GM19438 (cell line): ENCODE data around the gene CNTNAP3.
"Not testable (repeated sequence)": the region's sequence is repeated elsewhere in the genome, so short reads cannot be mapped to it uniquely, and the experiment has no call there.

Source experiments
- ATAC-seq: cut with Tn5 transposase; IDR thresholded peaks from one replicate; pipeline ENCODE4 v1.9.1; 2021; ENCODE audit warnings: low read depth; ENCODE audit not compliant: unreplicated experiment

Gene CNTNAP3

GRCh38 chr9:39287980-39288379, at the start of gene CNTNAP3:
Gene CNTNAP3 (minus strand): TSS chr9:39288167. CDS start chr9:39288064, 103 bp downstream.
- not testable (repeated sequence) for ATAC-seq

DNA sequence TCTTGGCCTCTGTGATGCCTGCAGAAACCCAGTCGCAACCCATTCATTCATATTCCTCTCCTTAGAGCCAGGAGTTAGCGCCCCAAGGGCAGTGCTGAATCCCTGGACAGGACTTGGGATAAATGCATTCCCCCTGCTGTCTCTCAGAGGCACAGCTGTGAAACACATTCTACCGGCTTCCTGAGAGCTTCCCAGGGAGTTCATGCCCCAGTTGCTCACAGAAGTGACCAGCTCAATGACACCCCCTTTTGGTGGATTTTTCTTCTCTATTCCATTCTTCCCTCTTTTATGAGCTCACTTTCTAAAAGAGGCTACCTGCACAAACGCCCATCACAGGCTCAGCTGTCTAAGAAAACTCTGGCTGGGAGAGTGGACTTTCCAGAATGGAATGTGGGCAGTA, 8.0 kb downstream of the CNTNAP3 start:
- ATAC-seq: not testable (repeated sequence)

- ATAC-seq: not testable (repeated sequence)
Observed at GRCh38 chr9:39242513-39242912, 45.5 kb downstream of the CNTNAP3 start.

DNA sequence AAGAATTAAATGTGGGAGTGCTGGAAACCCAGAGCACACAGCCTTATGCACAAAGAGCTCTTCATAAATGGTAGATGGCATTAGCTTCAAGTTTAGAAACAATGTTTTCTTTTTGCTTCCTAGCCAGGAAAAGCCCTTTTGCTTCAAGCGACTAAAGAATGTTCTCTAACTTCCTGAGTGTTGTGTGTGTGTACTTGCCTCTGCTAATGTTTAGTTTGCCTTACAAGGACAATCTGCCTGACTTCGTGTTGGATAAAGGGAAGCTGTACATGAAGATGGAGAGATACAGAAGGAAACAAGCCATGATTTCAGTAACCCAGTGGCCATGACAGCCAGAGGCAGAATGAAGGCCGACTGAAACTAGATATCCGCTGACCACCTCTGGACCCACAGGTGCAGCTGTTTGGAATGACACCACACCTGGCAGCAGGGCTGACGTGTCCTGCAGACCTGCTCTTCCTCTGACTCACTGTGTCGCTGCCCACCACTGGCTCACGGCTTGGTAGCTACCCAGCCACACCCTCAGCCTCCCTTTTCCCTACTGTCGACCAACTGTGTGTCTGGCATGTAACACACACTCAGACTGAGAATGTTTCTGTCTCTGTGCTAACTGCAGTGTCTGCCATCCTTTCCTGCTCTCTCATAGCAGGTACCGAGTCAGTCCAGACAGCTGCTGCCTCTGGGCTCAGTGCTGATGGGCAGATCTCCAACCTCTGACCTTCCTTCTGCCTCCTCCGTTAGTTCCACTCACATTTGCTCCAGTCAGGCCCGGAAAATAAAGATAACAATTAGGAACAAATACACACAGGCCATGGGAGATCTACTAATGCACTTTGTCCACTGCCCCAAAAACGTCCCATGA, 55.6 kb downstream of the CNTNAP3 start:
- ATAC-seq: not testable (repeated sequence)

DNA sequence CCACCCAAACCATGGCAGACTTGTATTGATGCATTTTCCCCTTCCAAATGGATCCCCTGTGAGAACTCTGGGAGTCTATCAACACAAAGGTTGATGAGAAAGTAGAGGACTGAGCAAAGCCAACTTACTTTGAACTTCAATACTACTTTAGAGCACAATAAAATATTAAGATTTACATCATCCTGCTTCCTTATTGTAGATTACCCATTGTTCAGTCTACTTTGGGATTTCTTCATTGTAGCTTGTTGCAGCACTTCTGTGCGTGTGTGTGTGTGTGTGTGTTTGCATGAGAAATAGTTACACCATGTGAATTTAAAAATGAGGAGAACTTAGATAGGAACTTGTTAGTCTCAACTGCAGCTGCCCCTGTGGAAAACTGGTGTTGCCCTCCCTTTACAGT, 72.0 kb downstream of the CNTNAP3 start:
- ATAC-seq: not testable (repeated sequence)

GRCh38 chr9:39209773-39210172, 78.2 kb downstream of the CNTNAP3 start:
- not testable (repeated sequence) for ATAC-seq

DNA sequence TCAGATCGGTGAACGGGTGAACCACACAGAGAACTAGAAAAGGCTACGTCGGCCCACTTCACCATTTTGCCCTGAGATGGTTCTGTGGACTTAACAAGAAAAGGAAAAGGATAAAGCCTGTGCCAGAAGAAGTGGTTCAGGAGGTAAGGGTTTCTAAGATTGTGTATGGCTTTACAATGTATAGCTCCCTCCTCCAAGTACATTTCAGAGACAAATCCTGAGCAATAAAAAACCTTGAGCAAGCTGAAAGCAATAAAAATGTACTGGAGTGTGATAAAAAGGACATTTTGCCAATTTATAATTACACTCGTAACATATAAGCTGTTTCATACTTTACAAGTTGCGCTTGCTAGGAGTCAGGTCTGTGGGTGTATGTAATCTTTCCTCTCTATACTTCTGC, 81.3 kb downstream of the CNTNAP3 start:
- ATAC-seq: not testable (repeated sequence)

DNA sequence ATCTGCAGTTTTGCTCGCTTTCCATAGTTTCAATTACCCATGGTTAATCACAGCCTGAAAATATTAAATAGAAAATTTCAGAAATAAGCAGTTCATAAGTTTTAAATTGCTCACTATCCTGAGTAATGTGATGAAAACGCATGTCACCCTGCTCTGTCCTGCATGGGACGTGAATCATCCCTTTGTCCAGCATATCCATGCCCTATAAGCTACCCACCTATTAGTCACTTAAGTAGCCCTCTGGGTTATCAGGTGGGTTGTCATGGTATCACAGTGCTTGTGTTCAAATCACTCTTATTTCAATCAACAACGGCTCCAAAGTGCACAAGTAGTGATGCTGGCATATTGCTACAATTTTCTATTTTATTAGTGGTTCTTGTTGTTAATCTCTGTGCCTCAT, 82.1 kb downstream of the CNTNAP3 start:
- not testable (repeated sequence) for ATAC-seq

DNA sequence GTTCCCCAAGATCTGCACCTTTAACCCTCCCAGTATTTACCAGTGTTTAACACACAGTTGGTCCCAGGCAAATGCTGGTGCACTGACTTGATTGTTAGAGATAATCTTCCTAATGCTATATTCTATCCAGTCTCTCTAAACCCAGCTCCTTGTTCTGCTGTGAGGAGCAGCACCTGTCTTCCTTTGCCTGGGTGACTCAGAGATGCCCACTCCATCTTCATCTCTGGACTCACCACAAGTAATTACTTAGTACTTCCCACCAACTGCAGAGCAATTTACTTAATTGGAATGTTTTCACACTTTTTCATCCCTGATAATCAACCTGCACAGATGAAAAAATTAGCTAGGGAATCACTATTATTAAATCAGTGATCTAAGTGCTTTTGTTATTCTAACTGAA, 87.6 kb downstream of the CNTNAP3 start:
- not testable (repeated sequence) for ATAC-seq

DNA sequence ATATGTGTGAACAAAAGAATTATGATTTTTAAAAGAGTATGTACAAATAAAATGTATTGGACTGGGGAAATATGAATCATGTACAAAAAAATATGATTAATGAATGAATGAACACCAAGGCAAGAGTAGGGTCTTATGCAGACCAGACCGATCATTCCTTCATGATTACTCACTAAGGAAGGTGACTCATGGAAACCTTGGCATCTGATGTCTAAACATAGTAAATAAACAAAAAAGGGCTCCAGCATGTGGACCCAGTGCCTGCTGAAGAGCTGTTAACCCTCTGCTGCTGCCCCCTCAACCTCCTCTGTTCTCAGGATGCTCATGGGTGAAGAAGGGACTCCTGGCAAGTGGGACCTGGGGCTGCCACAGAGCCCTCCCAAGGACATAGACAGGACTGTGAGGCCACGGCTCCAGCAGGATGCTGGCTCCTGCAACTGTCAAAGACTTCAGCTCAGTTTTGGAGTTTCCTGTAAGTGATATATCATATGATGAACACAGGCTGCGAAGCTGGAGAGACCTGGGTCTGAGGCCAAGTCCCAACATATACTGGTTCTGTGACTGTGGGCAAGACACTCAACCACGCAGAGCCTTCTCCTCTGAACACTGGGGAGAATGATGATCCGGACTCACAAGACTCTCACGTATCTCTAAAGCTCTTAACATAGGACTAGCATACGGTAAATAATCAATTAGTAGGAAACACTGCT, 89.8 kb downstream of the CNTNAP3 start:
- ATAC-seq: not testable (repeated sequence)

DNA sequence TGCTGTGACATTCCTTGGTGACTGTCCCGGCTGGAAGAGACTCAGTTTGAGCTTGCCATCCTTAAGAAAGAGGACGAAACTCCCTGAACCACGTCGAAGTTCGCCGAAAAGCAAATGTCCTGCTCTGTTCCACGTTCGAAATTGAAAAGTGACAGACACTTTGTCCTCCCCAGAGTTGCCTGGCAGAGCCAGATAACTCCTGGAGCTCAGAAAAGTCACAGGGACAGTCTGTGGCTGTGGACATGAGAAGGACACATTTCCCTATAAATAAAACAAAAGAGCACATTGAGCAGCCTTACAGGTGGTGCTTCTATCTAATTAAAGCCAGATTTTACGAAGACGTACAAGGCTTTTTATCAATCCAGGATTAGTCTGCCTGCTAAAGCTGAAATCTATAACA, 116.6 kb downstream of the CNTNAP3 start:
- not testable (repeated sequence) for ATAC-seq

DNA sequence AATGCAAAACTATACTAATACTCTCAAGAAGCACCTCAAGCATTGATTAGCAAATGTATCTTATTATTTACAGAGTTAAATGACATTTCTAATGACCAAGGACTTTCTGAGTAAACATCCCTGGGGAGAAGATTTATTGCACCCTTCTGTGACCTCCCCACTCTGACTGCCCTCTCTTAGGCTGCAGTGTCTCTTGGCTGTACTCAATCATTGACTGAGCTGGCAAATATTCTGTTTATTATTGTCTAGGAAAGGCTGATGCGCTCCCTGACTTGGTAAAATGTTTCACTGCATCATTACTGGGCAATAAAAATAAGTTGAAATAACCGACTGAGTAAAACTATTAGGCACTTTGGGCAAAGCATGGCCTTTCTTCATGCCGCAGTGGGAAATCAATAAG, 130.3 kb downstream of the CNTNAP3 start:
- not testable (repeated sequence) for ATAC-seq

GRCh38 chr9:39132826-39133552, 155.0 kb downstream of the CNTNAP3 start:
- not testable (repeated sequence) for ATAC-seq

DNA sequence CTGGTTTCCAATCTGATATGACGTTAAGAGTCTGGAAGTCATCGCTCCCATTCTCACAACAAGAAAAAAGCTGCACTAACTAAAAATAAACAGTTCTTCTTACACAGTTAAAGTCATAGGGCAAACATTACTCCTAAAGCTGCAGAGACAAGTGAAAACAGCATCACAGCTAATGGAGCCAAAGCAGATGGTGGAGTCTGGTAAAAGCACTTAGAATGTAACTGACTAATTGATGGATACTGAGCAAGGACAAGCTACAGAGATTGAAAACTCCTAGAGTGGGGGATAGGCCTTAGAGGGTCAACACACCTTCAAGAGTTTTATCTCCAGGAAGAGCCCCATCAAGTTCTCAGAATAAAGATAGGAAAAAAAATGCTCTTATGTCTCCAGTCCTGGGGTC, 166.6 kb downstream of the CNTNAP3 start:
- not testable (repeated sequence) for ATAC-seq

DNA sequence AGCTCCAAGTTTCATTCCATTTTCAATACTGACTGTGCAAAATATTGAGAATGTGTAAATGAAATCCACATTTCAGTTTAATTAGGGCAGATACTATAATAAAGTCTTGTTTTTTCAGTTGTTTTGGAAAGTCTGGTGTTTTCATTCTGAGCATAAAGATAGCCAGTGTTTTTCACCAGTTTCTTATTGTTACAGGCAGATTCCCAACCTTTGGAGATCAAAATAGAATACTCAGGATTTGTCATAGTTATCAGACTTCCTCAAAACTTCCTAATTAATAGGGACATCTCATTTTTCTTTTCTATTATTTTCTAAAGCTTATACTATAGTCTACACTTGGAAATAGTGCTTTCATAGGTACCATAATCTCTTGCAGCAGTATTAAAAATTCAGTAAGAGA, 176.2 kb downstream of the CNTNAP3 start:
- not testable (repeated sequence) for ATAC-seq

GRCh38 chr9:39108145-39108544, 179.8 kb downstream of the CNTNAP3 start:
- ATAC-seq: no peak

DNA sequence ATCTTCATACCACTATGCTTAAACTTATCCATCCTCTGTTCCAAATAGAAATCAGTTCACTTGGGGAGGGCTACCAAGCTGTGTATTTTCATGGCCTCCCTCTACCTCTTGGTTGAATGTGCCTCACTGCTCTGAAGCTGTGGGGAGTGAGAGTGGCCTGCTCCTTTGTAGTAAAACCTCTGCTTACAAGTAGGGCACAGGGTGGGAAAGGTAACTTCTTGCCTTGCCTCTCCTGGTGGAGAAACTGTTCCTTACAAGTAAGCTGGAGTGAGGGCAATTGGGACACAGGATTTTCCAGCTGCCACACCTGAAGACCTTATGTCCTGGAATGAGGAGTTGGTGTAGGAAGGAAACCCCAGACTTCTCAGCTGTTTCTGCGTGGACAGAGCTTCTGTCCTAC, 190.8 kb downstream of the CNTNAP3 start:
- ATAC-seq: not testable (repeated sequence)

DNA sequence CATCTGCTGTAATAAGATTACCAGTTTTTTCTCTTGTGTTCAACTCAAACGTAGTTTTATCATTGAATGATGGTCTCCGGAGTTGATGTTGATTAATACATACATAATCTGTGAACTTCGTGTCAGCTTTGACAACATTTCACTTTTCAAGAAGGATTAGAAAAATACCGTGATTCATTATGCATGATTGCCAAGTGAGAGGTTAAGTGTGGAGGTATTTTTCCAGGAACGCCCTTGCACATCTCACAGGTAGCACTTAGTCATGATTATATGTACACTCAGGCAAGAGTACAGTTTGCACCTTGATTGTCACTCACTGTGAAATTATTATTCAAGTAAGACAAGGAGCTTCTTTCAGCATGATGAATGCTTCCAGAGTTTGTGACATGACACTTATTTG, 202.7 kb downstream of the CNTNAP3 start:
- not testable (repeated sequence) for ATAC-seq

DNA sequence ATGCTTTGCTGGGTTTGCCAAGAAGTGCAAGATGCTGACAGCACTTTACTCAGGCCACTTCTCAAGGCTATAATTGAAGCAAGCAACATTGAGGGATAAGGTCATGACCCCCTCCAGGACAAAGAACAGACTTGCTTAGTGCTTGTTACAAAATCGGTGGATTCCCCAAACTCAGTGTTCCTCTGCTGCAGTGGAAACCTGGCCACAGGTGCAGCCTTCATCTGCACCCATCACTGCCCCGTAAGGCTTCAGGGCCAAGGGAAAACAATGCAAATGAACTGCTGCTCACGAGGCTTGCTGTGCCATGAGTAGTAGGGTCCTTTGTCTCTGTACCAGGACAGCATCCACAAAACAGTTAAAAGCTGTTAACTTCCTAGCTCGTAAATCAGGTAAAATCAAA, 205.4 kb downstream of the CNTNAP3 start:
- ATAC-seq: not testable (repeated sequence)

GRCh38 chr9:39080081-39080480, 207.9 kb downstream of the CNTNAP3 start:
- not testable (repeated sequence) for ATAC-seq
